Stimulated activated naive CD4-positive, alpha-beta T cell (primary cell): ENCODE data around the gene CD2BP2.

Experiments
- DNase-seq, 6 experiments: peaks; one replicate each; lab custom pipeline; 2025; lab: John Stamatoyannopoulos, UW

The CD2BP2 gene

DNA sequence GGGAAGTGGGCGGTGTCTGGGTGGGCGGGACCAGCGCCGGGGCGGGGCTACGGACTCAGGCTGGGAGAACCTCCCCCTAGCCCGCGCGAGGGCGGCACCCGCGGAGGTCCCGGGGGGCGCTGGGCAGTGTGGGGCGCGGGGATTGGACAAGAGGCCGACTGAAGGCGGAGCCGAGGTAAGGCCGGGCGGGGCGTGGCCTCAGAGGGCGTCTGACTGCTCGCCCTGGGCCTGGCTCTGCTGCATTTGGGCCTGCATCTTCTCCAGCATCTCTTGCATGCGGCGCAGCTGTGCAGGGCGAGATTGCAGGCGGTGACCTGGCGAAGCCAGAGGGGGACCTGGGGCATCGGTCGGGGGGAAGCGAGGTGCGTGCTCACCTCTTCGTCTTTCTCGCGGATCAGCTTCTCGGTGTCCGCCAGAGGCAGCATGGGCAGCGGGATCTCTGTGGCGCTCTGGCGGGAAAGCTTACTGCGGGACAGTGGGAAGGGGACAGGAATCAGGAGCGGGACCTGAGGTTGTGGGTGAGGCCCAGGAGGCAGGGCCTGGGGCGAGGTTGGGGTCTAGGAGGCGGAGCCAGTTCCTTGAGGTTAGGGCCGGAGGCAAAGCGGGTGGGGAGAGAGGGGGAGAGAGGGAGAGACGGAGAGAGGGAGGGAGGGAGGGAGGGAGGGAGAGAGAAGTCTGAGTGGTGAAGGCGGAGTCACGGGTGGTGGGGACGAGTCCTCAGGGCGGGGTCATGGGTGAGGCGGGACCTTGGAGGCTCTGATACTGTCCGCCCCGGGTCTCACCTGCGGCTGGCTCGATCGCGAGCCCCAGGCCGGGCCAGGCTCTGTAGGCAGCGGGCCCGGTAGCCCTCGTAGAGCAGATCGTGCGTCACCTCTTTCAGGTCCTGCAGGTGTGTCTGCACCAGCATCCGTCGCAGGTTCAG lies 23.4 kb upstream of the CD2BP2 start:
- DNase-seq = peak; percentile 99 to 100 (median 99)

DNA sequence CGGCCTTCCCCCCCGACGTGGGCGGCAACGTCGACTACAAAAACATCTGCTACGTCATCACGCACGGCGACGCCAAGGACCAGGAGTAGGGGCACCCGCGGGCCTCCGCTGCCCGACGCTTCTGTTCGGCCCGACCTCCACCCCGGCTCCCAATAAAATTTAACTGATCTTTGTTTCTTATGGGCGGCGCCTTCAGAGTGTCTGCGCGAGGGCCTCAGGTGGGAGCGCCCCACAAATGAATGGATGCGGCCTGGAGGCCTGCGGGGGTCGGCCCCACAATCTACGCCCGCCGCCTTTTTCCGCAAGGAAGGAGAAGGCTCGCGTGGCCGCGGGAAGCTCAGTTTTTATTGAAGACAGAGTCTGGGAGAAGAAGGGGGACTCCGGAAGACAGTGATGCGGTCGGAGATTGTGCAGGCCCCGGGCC lies 22.7 kb upstream of the CD2BP2 start:
- DNase-seq = peak; percentile 85 to 97 (median 91)

DNA sequence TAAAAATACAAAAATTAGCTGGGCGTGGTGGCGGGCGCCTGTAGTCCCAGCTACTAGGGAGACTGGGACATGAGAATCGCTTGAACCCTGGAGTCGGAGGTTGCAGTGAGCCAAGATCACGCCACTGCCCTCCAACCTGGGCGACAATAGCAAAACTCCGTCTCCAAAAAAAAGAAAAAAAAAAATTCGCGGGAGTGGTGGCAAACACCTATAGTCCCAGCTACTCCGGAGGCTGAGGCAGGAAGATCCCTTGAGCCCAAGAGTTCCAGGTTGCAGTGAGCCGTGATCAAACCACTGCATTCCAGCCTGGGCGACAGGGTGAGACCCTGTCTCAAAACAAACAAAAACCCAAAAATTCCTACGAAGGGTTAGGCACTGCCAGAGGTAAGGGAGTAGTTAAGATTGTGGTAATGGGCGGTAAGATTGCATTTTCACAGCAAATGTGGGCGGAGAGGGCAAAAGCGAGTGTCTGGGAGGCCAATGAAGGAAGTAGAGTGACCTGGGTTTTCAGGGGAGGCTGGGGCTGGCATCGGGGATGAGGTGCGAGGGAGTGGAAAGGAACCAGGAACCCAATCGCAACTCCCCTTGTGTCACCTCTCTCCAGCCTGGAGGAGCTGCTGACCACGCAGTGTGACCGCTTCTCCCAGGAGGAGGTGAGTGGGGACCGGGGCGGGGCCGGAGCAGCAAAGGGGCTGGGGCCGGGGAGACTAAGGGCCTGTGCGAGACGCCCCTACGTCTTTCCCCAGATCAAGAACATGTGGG lies 22.1 kb upstream of the CD2BP2 start:
- DNase-seq = no peak

DNA sequence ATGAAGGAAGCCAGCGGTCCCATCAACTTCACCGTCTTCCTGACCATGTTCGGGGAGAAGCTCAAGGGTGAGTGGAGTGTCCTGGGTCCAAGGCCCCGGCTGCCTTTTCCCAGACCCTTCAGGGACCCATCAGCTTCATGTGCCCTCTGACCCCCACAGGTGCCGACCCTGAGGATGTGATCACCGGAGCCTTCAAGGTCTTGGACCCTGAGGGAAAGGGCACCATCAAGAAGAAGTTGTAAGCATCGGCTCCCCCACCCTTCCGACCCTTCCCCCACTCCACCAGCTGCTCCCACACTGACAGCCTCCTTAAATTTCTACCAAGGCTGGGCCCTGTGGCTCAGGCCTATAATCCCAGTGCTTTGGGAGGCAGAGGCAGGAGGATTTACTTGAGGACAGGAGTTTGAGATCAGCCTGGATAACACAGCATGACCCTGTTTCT lies 21.4 kb upstream of the CD2BP2 start:
- no peak for DNase-seq

- DNase-seq = no peak
Measured at GRCh38 chr16:30375864-30376263, 20.8 kb upstream of the CD2BP2 start.

- DNase-seq = no peak
Measured at GRCh38 chr16:30374538-30374937, 19.4 kb upstream of the CD2BP2 start, which contains the start of gene MYL11. Gene MYL11, plus strand, starts transcription at chr16:30374802. Its CDS starts 56 bp downstream, at chr16:30374858.

GRCh38 chr16:30372725-30373124 lies 17.6 kb upstream of the CD2BP2 start:
- no peak for DNase-seq

GRCh38 chr16:30372038-30372712 lies 17.1 kb upstream of the CD2BP2 start:
- no peak for DNase-seq

DNA sequence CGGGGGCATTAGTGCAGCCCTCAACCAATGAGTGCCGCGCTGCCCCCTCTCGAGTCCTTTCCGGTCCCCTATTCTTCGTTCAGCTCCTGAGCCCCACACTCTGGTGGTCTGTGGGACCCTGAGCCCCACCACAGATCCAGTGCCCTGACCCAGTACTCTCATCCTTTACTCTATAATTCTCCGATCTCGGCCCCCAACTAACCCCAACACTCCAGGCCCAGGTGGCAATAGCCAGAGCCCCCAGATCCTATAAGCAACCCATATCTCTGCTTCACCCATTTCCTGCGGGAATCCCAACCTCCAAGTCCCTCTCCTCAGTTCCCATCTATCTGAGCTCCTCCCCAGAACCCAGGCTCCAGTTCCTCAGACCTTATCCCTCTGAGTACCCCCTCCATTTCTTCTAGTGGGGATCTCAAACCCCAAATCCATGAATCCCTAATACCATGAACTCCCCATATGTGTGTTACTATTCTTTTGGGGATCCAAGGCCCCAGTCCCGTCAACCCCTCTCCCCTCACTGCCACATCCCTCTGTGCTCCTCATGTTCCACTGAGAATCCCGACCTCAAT lies 16.2 kb upstream of the CD2BP2 start:
- DNase-seq = no peak

DNA sequence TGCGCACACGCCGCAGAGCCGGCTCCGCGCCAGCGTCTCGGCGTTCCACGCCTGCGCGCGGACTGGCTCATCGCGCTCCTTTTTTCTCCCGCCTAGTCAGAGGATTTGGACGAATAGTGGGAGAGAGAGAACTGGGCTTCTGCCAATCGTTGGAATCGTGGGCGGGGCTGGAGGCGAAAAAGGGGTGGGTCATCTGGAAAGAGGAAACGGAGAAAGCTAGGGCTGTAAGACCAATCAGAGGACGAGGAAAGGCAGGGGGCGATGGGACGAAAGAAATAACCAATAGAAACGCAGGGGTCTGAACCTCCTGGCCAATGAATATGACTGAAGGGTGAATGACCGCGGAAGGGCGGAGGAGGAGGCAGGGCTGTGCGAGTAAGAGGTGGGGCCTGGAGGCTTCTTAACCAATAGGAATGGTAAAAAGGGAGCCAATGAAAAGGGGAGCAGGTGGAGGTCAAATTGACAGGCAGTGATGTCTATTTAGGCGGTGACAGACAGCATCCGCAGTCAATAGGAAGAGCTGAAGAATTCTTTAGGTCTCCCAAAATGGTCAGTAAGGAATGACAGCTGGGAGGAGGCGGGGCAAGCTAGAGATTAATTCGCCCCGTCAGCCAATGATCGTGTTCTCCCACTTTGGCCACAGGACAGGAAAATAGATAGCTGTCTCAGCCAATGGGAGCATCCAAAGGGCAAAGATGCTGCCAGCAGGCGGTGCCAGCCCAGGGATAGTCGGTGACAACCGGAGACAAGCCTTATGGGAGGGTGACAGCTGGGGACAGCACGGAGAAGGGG lies 15.5 kb upstream of the CD2BP2 start, which contains the start of gene TBC1D10B:
TBC1D10B (minus strand) TSS at position 39 of the 792 bp plus-strand sequence. CDS start 311 bp downstream, outside the sequence.
- peak; percentile 94 to 100 (median 99) for DNase-seq

GRCh38 chr16:30369938-30370455 lies 14.9 kb upstream of the CD2BP2 start:
- DNase-seq = no peak

- DNase-seq = peak in 1 of 6 experiments; percentile 29
Measured at GRCh38 chr16:30369091-30369937, 14.2 kb upstream of the CD2BP2 start.

DNA sequence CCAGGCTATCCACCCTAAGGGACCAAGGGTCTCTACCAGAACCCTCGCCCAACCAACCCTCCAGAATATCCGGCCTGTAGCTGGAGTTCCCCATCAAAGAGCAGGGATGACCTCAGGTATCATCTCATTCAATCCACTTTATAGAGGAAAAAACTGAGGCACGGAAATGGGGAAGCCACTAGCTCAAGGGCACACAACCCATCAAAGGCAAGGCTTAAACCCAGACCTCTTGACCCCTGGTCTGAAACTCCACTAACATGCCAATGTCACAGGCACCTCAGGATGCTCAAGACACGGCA lies 13.6 kb upstream of the CD2BP2 start:
- no peak for DNase-seq

DNA sequence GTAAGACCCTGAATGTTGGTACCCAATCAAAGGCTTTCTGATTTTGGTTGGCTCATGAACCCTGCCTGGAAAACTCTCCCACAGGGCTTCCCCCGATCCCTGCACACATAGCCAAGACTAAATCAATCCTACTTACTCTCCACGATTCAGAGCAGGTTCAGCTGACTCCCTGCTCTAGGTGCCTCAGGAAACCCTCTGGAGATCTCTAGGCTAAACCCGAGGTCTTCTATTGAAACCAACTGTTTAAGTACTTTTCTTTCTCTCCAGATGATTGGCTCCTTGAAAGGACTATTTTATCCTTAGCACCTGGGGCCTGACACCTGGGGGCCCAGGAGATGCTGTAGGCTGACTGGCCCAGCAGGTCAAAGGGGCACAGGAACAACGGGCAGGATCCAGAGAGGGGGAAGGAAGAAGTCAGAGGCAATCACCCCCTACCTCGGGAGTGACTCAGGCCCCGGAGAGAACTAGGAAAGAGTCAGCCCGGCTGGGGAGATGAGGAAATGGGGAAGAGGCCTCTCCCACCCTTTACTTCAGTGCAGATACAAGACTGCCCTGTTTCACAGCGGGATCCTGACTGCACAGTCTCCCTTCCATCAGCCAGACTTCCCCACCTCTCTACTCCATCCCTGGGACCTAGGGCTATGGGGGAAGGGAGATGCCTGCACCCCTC lies 13.1 kb upstream of the CD2BP2 start:
- no peak for DNase-seq

- no peak for DNase-seq
Measured at GRCh38 chr16:30367349-30368009, 12.4 kb upstream of the CD2BP2 start.

DNA sequence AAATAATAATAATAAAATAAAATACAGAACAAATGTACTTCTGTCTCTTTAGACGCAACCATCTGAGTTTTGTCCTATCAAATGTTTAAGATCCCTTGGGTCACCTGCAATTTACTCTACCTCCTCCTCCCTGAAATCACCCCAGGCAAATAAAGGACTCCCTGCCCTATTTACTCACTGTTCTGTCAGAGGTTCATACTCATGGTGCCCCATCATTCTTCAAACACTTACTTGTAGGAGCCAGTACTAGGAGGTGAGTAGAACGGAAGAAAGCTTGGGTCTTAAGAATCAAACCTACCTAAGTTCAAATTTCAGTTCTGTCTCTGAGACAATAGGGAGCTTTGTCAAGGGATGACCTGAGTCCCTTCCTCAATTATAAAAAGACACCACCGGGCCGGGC lies 11.4 kb upstream of the CD2BP2 start:
- DNase-seq = no peak

DNA sequence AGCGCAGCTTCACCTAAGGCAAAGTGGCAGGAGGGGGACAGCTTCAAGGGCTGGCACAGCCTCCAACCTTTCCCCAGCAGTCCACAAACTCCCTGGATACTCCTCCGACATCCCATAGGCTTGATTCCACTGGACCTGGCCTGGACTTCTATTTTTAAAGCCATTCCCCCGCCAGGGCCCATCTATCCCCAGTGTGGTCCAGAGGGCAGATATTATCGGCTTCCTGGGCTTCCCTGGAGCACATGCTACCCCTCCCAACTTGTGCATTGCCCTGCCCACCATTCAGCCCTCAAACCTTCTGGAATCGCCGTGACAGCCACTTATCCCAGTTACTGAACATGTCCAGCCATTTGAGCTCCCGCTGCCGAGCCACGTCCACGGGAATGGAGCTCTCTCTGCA lies 10.1 kb upstream of the CD2BP2 start:
- no peak for DNase-seq

- DNase-seq = no peak
Measured at GRCh38 chr16:30361180-30361579, 6.1 kb upstream of the CD2BP2 start.

GRCh38 chr16:30359871-30360170 lies 4.7 kb upstream of the CD2BP2 start:
- DNase-seq = peak in 3 of 6 experiments; percentile 32 to 61 (median 58)
